ENCODE measurements around the gene CDK6.

- TF ChIP-seq, protein P1, sequence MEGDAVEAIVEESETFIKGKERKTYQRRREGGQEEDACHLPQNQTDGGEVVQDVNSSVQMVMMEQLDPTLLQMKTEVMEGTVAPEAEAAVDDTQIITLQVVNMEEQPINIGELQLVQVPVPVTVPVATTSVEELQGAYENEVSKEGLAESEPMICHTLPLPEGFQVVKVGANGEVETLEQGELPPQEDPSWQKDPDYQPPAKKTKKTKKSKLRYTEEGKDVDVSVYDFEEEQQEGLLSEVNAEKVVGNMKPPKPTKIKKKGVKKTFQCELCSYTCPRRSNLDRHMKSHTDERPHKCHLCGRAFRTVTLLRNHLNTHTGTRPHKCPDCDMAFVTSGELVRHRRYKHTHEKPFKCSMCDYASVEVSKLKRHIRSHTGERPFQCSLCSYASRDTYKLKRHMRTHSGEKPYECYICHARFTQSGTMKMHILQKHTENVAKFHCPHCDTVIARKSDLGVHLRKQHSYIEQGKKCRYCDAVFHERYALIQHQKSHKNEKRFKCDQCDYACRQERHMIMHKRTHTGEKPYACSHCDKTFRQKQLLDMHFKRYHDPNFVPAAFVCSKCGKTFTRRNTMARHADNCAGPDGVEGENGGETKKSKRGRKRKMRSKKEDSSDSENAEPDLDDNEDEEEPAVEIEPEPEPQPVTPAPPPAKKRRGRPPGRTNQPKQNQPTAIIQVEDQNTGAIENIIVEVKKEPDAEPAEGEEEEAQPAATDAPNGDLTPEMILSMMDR (IDR thresholded peaks at IDR 0.05; ENCODE audit: low read depth, low read length, missing input control): no peak
- no peak for TF ChIP-seq RXRA (IDR thresholded peaks at IDR 0.05)
- no peak for TF ChIP-seq FOXA1 (IDR thresholded peaks at IDR 0.05)
- TF ChIP-seq YY1 (IDR thresholded peaks at IDR 0.05): no peak
- TF ChIP-seq RAD21 (IDR thresholded peaks at IDR 0.05): no peak
- TF ChIP-seq TAF1 (conservative IDR thresholded peaks at IDR 0.05): no peak
- TF ChIP-seq MAX (IDR thresholded peaks at IDR 0.05): no peak
- TF ChIP-seq GABPA (IDR thresholded peaks at IDR 0.05 in 1 of 2, conservative IDR thresholded peaks at IDR 0.05 in 1 of 2): no peak
Measured at GRCh38 chr7:92702535-92702934, 133.8 kb downstream of the CDK6 start.

Measured in liver (tissue), 3 donors.